Activated T-helper 1 cell treated with anti-CD3 and anti-CD28 coated beads, Interleukin-2, amount 50 U/mL, for 16 hours (primary cell): ENCODE data around the gene NECAB3.

ENCODE experiments used
- DNase-seq, 2 donors: peaks; one replicate each; pipeline ENCODE4 v3.0.0-alpha.2; 2020; ENCODE audit warnings: low read depth in 1 of 2, low spot score in 1 of 2

Gene NECAB3

GRCh38 chr20:33679758-33680485, 5.7 kb upstream of the NECAB3 start:
- no peak for DNase-seq

DNA sequence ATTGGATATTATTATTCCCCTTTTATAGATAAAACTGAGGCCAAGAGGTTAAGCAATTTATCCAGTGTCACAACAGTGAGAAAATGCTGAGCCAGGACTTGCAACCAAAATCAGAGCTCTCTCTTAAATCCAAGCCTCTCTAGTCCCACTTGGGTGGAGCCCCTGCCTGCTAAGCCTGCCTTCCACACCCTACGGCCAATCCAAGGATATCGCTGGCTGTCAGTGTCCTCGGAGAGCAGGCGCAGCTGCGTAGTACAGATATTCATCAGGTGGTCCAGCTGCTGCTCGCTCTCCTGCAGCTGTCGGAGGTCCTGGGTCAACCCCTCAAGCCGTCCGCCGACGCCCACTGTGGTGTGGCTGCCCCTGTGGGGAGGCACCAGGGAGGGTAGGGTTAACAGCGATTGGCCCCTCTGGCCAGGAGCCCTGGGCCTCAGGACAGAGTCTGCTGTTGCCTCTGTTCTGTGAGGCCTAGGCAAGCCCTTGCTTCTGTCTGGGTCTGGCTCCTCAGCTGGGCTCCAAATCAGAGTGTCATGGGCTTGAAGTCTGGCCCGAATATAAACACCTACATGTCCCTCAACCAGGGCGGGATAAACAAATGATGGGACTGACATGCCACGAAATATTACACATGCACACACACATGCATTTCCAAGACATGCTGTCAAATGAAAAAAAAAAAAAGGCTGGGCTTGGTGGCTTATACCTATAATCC, 3.9 kb upstream of the NECAB3 start:
- no peak for DNase-seq

GRCh38 chr20:33676652-33677645, 2.7 kb upstream of the NECAB3 start:
- DNase-seq = no peak

- DNase-seq = no peak
Observed at GRCh38 chr20:33676121-33676520, 1.9 kb upstream of the NECAB3 start.

DNA sequence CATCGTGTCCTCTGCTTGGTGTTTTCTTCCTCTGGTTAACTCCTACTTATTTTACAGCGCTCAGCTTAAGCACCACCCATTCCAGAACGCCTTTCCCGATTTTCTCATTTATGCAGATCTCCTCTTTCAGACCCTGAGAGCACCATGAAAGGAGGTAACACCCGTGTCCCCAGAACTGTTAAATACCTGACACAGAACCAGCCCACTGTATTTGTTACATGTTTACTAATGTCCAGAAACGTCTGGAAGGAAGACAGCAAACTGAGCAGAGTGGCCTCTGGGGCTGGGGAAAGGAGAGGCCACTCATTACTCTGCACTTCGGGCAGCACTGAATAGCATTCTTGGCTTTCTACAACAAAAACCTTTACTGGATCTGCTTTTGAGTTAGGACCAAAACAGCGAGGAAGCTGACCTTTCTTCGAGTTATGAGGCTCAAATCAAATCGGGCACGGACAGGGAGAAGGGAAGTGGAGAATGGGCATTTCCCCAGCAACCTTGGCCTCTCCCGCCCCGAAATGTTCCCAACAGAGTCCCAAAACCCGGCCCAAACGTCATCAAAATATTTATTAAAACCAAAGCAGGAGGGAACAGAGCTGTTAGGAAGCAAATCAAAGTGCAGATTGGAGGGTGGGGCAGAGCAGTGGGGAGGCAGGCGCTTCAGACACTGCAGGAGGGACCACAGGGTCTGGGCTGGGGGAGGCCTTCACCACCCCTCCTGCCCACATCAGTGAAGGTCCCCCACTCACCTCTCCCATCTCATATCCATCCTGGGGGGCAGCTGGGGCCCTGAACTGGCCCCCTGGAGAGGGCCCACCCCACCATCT, 1.1 kb upstream of the NECAB3 start:
- DNase-seq = no peak

GRCh38 chr20:33673410-33674293, 576 bp downstream of the NECAB3 start:
- DNase-seq = no peak

GRCh38 chr20:33673114-33673409, 1.2 kb downstream of the NECAB3 start:
- no peak for DNase-seq

GRCh38 chr20:33672426-33673113, 1.7 kb downstream of the NECAB3 start:
- DNase-seq = no peak

- DNase-seq = no peak
Observed at GRCh38 chr20:33671573-33672288, 2.5 kb downstream of the NECAB3 start.

- no peak for DNase-seq
Observed at GRCh38 chr20:33670715-33671499, 3.3 kb downstream of the NECAB3 start.

DNA sequence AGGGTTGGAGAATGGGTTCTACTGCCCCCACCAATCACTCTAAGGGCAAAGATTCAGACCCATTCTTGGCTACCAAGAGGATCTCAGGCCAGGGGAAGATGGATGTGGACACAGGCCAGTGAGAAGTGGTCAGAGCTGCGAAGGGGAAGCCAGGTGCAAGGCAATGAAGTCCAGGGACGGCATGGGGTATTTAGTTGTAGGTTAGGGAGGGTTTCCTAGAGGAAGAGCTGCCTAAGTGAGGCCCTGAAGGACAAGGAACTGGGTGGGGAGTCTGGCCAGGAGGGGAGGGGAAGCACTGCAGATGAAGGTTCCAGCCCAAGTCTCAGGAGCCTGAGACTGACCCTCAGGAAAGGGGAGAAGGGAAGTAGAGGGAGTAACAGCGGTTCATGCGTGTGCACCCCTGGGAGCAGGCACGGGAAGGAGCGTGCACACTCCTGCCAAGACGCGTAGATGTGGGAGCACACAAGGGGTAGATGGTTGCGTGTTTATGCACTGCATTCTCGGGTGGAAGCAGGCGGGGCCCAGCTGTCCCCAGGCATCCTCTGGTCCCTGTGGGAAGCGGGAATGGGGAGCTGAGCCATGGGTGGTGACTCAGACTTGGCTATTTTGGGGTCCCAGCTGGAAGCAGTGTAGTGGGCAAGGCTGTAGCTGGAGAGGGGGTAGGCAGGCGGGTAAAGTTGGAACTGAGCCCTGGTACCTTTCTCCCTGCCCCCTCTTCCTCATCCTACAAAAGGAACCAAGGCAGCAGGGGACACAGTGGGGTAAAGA, 4.2 kb downstream of the NECAB3 start:
- DNase-seq = no peak

- DNase-seq = no peak
Observed at GRCh38 chr20:33669224-33669623, 5.0 kb downstream of the NECAB3 start.

- DNase-seq = no peak
Observed at GRCh38 chr20:33668466-33669155, 5.6 kb downstream of the NECAB3 start.

GRCh38 chr20:33667676-33668465, 6.4 kb downstream of the NECAB3 start:
- peak; percentile 51 to 70 for DNase-seq

GRCh38 chr20:33667245-33667675, 7.0 kb downstream of the NECAB3 start:
- DNase-seq = peak in 1 of 2 donors; percentile 27
